Activated CD4-positive, alpha-beta T cell treated with anti-CD3 and anti-CD28 coated beads for 4 hours (primary cell): ENCODE results near the gene ZFP36.

ENCODE experiments used
- DNase-seq, 2 donors: peaks; one replicate each; pipeline ENCODE4 v3.0.0-alpha.2; 2020

The ZFP36 gene

GRCh38 chr19:39384839-39385568 lies 21.6 kb upstream of the ZFP36 start:
- DNase-seq: no peak

GRCh38 chr19:39385629-39386411 lies 20.8 kb upstream of the ZFP36 start:
- DNase-seq: no peak

- no peak for DNase-seq
Measured at GRCh38 chr19:39386557-39386956, 20.1 kb upstream of the ZFP36 start.

GRCh38 chr19:39388657-39389056 lies 18.0 kb upstream of the ZFP36 start:
- DNase-seq: no peak

- no peak for DNase-seq
Measured at GRCh38 chr19:39389631-39390414, 16.8 kb upstream of the ZFP36 start.

DNA sequence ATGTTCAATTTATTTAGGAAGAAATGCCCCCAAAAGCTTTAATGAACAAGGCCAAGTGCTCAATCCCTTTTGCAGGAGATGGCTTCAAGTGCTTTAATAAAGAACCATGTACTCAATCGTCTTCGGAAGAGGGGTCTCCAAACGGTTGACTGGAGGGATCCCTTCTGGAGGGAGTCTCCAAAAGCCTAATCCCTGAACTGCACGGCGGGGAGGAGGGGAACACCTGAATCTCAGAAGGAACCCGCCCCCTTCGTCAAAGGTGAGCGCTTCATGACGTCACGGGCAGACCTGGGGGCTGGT lies 16.2 kb upstream of the ZFP36 start:
- peak; percentile 83 to 86 for DNase-seq

GRCh38 chr19:39390751-39391437 lies 15.8 kb upstream of the ZFP36 start, which contains the start of the genes MED29 and PAF1:
TSS of gene MED29 (plus strand) at chr19:39391378. CDS start at chr19:39391423, 45 bp downstream.
TSS of gene PAF1 (minus strand) at chr19:39391106. CDS start at chr19:39390864, 242 bp downstream.
- peak; percentile 93 to 96 for DNase-seq

GRCh38 chr19:39397360-39398296 lies 9.0 kb upstream of the ZFP36 start:
- DNase-seq: peak; percentile 90 to 96

DNA sequence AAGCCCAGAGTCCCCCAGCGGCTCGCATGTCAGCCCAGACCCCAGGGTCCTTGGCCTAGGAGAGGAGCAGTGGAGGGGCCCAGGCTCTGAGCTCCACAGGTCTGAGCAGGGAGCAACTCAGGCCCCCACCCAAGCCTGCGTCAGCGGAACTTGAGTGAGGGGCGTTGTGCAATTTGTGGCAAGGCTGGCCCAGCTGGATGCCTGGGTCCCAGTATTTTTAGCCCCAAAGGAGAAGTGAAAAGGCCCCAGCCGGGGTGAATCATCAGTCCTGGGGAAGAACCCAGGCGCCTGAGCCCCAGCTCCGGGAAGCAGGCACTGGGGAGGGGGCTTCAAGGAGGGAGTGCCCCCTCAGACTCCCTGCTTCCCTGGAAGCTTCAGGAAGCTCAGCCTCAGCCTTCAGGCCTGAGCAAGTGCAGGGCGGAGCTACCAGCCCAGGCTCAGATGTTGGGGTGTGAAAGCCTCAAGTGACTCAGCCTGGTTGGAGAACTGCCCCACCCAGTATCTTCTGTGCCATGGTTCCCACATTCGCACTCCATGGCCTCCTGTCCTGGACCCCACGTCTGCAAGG lies 8.3 kb upstream of the ZFP36 start:
- peak; percentile 47 to 59 for DNase-seq

DNA sequence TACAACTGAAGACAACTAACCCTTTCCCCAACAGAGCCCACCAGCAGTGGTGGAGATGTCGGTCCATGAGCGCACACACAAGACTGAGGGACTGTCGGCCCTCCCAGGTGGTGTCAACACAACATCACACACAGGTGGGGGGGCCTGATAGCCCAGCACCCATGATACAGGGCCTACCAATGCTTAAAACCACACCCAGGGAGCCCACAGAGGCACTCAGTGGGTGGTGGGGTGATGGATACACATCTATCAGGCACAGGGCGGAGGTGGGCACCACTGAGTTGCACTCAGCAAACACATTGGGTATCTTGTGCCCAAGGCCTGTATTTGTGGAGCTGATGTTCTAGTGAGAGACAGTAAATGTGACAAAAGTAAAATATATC lies 7.0 kb upstream of the ZFP36 start:
- no peak for DNase-seq

DNA sequence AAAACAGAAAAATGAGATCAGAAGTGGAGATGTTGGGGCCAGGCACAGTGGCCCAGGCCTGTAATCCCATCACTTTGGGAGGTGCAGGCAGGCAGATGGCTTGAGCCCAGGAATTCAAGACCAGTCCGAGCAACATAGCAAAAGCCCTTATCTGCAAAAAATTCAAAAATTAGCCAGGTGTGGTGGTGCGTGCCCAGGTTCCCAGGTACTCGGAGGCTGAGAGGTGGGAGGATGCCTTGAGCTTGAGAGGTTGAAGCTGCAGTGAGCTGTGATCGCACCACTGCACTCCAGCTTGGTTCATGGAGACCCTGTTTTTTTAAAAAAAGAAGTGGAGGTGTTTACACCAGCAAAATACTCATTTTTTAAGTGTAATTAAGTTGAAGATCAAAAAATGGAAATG lies 6.6 kb upstream of the ZFP36 start:
- DNase-seq: no peak

DNA sequence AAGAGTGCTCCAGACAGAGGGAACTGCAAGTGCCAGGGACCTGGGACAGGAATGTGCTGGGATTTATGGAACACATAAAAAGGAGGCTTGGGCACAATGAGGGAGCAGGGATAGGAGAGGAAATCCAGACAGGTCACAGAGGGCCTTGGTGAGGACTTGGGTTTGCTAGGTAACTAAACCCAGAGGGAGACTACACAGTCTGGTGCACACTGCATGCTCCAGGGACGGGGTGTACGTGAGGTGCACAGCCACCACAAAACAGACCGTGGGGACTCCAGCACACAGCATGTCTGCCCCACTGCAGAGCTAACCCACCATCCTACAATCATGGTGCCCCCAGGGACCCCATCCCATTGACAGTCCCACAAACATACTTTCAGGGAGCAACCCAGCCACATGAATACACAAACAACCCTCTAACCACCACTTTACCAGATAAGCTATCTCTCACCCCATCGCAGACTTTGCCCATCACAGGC lies 5.5 kb upstream of the ZFP36 start:
- no peak for DNase-seq

- DNase-seq: peak; percentile 73 to 79
Measured at GRCh38 chr19:39401549-39402345, 4.9 kb upstream of the ZFP36 start.

DNA sequence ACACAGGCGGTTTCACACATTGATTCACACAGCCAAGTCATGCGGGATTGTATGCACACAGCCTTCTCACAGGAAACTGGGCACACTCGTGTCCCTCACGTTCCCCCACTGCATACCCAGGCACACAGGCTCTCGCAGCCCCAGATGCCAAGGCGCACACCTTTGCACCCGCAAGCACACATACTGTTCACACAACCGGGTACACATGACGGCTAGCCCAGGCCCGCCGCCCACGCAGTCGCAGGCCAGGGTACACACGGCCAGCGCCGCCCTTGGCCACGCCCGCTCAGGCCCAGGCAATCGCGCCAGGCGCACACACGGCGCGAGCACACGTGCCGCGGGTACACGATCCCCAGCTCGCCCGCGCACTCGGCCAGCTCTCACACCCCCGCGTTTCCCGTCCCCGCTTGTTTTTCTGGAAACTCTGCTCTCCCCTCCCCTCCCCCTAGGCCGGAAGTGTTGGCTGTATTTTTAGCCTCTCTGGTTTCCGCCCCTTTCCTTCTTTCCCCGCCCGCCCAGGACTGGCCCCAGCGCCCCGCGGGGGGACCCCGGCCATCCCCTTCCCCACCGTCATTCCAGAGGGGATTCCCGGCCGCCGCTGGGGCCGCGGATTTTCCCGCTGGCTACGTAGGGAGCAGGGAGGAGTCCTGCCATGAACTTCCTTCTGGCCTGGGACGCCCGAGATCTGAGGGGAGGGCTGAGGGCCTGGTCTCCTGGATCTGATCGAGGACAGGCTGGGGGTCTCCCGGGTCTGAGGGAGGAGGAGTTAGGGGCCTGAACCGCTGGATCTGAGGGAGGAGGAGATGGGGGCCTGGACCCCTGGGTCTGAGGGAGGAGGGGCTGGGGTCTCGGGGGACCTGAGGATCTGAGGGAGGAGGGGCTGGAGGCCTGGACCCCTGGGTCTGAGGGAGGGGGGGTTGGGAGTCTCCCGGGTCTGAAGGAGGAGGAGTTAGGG lies 4.0 kb upstream of the ZFP36 start:
- DNase-seq: peak; percentile 80 to 88

- DNase-seq: peak; percentile 94 to 95
Measured at GRCh38 chr19:39403331-39404312, 3.0 kb upstream of the ZFP36 start.

DNA sequence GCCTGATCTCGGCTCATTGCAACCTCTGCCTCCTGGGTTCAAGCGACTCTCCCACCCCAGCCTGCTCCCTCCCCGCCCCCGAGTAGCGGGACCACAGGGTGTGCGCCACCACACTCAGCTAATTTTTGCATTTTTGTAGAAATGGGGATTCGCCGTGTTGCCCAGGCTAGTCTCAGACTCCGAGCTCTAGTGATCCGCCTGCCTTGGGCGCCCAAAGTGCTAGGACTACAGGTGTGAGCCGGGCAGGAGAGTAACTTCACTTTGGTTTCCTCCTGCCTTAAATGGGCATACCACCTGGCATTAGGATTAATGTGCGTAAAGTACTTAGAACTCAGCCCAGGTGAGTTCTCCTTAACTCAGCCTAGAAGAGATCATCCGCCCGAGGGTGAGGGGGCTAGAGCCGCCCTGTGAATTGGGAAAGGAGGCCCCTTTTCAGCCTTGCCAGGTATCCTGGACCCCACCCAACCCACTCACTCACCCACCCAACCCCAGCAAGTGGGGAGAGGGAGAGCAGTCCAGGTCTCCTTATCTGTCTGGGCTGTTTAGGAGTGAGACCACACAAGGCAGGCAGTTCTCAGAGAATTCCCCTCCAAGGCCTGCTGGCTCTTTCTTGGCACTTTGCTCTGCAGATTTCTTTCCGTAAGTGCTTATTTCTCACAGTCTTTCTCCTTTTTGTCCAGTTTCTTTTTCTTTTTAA lies 1.2 kb upstream of the ZFP36 start:
- peak in 1 of 2 donors; percentile 17 for DNase-seq
